GM12874 (cell line): ENCODE data around the gene JAK1.

Experiments
- CTCF ChIP-seq: IDR thresholded peaks from 2 replicates; pipeline ENCODE4 v1.5.1; 2011; ENCODE audit warnings: low read depth, mild to moderate bottlenecking, control low read depth, low read length, moderate library complexity; ENCODE audit not compliant: insufficient read depth

Gene JAK1

GRCh38 chr1:64838486-64838885 lies 127.9 kb downstream of the JAK1 start:
- no peak for TF ChIP-seq CTCF

- no peak for TF ChIP-seq CTCF
Measured at GRCh38 chr1:64836802-64837201, 129.5 kb downstream of the JAK1 start.

- TF ChIP-seq CTCF, result no peak
Measured at GRCh38 chr1:64834734-64835133, 131.6 kb downstream of the JAK1 start.

- TF ChIP-seq CTCF, result no peak
Measured at GRCh38 chr1:64830030-64830651, 136.2 kb downstream of the JAK1 start.

GRCh38 chr1:64829411-64830029 lies 136.8 kb downstream of the JAK1 start:
- no peak for TF ChIP-seq CTCF

- no peak for TF ChIP-seq CTCF
Measured at GRCh38 chr1:64828829-64829228, 137.5 kb downstream of the JAK1 start.

- no peak for TF ChIP-seq CTCF
Measured at GRCh38 chr1:64826991-64827390, 139.4 kb downstream of the JAK1 start.
